Thyroid gland (tissue), 4 donors: ENCODE measurements around the gene CDC42BPA. TPM values are rescaled to one million over a fixed set of nuclear protein-coding genes. Genes with fewer than 3 reads are reported as not detected.
"Not testable (repeated sequence)": the region's sequence is repeated elsewhere in the genome, so short reads cannot be mapped to it uniquely, and the experiment has no call there.

ENCODE experiments used
- DNase-seq, 2 donors: peaks; one replicate each; pipeline ENCODE4 v3.0.0-alpha.2; 2019
- H3K27ac ChIP-seq, 3 donors: fragments of 200-600 bp; sonication (generic); 1 replicate in 2 of 3; 2 replicates in 1 of 3; pipeline ENCODE4 v1.5.1; 2016 to 2019; ENCODE audit warnings: mild to moderate bottlenecking in 1 of 3, moderate library complexity in 1 of 3
- H3K27me3 ChIP-seq: fragments of 200-600 bp; sonication (generic); one replicate; pipeline ENCODE4 v1.5.1; 2019
- H3K36me3 ChIP-seq, 2 donors: fragments of 200-600 bp; sonication (generic); one replicate each; pipeline ENCODE4 v1.5.1; 2016 to 2019
- H3K4me1 ChIP-seq, 2 donors: fragments of 200-600 bp; sonication (generic); one replicate each; pipeline ENCODE4 v1.5.1; 2017 to 2019
- H3K4me3 ChIP-seq, 3 donors: fragments of 200-600 bp; sonication (generic); replicated peaks in 1 of 3; 1 replicate in 2 of 3; 2 replicates in 1 of 3; pipeline ENCODE4 v1.5.1; 2016; ENCODE audit warnings: mild to moderate bottlenecking in 1 of 3
- H3K9me3 ChIP-seq: fragments of 200-600 bp; sonication (generic); one replicate; pipeline ENCODE4 v1.5.1; 2017
- POLR2A ChIP-seq, 2 donors: fragments of 450-650 bp; IDR thresholded peaks; one replicate each; pipeline ENCODE4 v1.6.1; 2017; ENCODE audit warnings: antibody characterized with exemption in 2 of 2, mild to moderate bottlenecking in 2 of 2, moderate library complexity in 1 of 2
- WGBS, 2 donors: methylation state at CpG; one replicate each; pipeline ENCODE4 v1.1.5; 2017; 5-methylcytosine and 5-hydroxymethylcytosine counted together
- intact Hi-C: fragments of 100-400 bp; cut with DNase I; formaldehyde crosslinking; loops from one replicate; pipeline ENCODE4 v1.15.1; 2023
- total RNA-seq, 4 donors: library from RNA; depleted of rRNA; stranded (reverse); fragments of >200 nt; gene quantifications; one replicate each; pipeline ENCODE4 v1.2.3, GENCODE V29; 2016
- TF ChIP-seq, protein P1 (sequence below), 6 experiments: fragments of 200-600 bp in 3 of 6; fragments of 450-650 bp in 3 of 6; sonication (generic) in 3 of 6; IDR thresholded peaks; one replicate each; pipeline ENCODE4 v1.5.1; 2016 to 2019; ENCODE audit warnings: antibody characterized with exemption in 6 of 6, mild to moderate bottlenecking in 2 of 6, inconsistent platforms in 1 of 6, moderate library complexity in 1 of 6

The CDC42BPA gene
- total RNA-seq, 4 donors from 2014 or later = 25.0 to 50.0 (median 30.5) TPM

DNA sequence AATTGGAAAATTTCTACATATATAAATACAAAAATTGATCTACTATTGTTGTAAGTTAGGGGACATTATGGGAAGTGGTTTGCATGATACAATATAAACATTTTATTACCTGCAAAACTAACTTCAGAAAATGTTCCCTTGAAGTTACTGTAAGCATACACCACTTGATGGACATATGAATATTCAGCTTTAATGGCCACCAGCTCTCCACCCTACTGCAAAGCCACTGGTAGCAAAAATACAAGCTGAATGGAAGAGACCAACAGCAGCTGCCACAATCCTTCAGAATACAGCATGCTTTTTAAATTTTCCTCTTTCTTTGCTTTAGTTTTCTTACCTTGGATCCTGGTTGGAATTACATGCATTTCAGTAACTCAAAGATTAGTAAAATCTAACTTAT is 308.4 kb downstream of the CDC42BPA start:
- TF ChIP-seq, protein P1, sequence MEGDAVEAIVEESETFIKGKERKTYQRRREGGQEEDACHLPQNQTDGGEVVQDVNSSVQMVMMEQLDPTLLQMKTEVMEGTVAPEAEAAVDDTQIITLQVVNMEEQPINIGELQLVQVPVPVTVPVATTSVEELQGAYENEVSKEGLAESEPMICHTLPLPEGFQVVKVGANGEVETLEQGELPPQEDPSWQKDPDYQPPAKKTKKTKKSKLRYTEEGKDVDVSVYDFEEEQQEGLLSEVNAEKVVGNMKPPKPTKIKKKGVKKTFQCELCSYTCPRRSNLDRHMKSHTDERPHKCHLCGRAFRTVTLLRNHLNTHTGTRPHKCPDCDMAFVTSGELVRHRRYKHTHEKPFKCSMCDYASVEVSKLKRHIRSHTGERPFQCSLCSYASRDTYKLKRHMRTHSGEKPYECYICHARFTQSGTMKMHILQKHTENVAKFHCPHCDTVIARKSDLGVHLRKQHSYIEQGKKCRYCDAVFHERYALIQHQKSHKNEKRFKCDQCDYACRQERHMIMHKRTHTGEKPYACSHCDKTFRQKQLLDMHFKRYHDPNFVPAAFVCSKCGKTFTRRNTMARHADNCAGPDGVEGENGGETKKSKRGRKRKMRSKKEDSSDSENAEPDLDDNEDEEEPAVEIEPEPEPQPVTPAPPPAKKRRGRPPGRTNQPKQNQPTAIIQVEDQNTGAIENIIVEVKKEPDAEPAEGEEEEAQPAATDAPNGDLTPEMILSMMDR (IDR thresholded peaks at IDR 0.05) = no peak
- TF ChIP-seq POLR2A (IDR thresholded peaks at IDR 0.05) = no peak
- intact Hi-C loops = no loop called here

DNA sequence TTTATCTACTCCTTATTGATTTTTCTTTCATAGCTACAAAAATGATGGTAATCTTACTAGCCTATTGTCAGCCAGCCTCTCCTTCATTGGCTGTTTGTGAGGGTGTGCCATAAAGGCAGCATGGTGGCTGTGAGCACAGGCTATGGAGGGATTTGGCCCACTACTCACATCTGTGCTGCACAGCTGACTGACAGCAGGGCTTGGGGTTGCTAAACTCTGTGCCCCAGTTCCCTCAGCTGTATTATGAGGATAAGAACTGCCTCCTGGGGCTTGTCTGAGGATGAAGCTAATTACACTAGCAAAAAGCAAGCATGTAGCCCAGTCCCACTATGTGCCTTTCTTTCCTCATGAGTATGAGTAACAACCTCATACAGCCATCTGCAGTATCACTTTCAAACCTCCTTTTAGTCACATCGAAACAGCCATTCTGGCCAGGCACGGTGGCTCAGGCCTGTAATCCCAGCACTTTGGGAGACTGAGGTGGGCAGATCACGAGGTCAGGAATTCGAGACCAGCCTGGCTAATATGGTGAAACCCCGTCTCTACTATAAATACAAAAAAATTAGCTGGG is 312.0 kb downstream of the CDC42BPA start:
- intact Hi-C loops = no loop called here
- DNase-seq = no peak
- no peaks in the 10 kb centered on the region for H3K9me3 ChIP-seq
- H3K4me3 ChIP-seq = no peak overlapping the region
- WGBS, 2 donors = 99 to 100% methylated on average over 4 to 5 of the region's 5 CpGs
- H3K36me3 ChIP-seq = peaks cover 0 to 5% of the 10 kb centered on the region in 2 donors
- H3K27me3 ChIP-seq = no peaks in the 10 kb centered on the region
- TF ChIP-seq, protein P1 (IDR thresholded peaks at IDR 0.05) = no peak
- TF ChIP-seq POLR2A (IDR thresholded peaks at IDR 0.05) = no peak
- H3K4me1 ChIP-seq = no peaks in the 10 kb centered on the region
- H3K27ac ChIP-seq = no peak overlapping the region

More for the DNA sequence above, 308.4 kb downstream of the CDC42BPA start:
- Histone ChIP-seq H3K4me1 (no peaks in the 10 kb centered on the region), H3K9me3 (no peaks in the 10 kb centered on the region), H3K4me3 (no peak overlapping the region), H3K36me3 (no peaks in the 10 kb centered on the region), H3K27ac (no peak overlapping the region), H3K27me3 (no peaks in the 10 kb centered on the region)
- no peak for DNase-seq

DNA sequence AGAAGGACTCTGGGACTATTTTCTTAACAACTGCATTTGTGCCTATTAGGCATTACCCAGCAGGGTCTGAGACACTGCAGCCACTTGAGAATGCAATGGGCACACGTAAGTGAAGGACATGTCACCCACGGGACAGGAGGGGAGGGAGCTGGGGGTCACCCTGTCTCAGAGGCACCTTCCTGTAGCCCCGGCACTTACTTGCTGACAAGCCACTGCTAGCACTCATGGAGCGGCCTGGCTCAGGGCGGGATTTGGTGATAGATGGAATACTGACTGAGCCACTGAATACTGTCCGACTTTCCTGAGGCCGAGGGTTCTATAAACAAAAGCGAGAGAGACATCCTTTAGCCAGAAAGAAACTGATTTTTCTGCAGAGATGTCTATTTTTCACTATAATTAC is 313.5 kb downstream of the CDC42BPA start:
- no peaks in the 10 kb centered on the region for H3K27me3 ChIP-seq
- H3K27ac ChIP-seq = no peak overlapping the region
- DNase-seq = no peak
- WGBS, 2 donors = 87% methylated on average over 8 of the region's 8 CpGs
- H3K4me3 ChIP-seq = no peak overlapping the region
- peaks cover 0 to 5% of the 10 kb centered on the region in 2 donors for H3K36me3 ChIP-seq
- TF ChIP-seq POLR2A (IDR thresholded peaks at IDR 0.05) = no peak
- TF ChIP-seq, protein P1 (IDR thresholded peaks at IDR 0.05) = no peak
- H3K9me3 ChIP-seq = no peaks in the 10 kb centered on the region
- intact Hi-C loops = no loop called here
- H3K4me1 ChIP-seq = no peaks in the 10 kb centered on the region

DNA sequence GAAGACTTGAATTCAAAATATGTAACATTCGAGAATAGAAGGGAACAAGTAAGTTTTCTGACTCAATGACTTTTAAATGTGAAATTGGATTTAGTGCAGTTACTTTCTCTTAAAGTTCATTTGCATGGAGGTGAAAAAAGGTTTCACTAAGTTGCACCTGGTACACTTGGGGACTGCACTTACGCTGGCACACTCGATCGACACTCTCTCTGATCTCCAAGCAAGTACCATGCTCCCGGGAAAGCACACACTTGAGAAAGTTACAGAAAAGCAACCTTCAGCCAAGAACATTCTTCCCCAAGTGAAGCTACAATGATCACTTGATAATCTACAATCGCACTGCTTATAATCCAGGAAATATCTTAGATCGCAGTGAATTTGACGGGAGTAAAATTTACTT is 315.1 kb downstream of the CDC42BPA start:
- peak; percentile 45 to 53 for DNase-seq
- Histone ChIP-seq H3K27me3 (no peaks in the 10 kb centered on the region), H3K4me1 (no peaks in the 10 kb centered on the region), H3K4me3 (no peak overlapping the region), H3K9me3 (no peaks in the 10 kb centered on the region), H3K27ac (no peak overlapping the region), H3K36me3 (peaks cover 0 to 5% of the 10 kb centered on the region in 2 donors)
- no peak for TF ChIP-seq POLR2A (IDR thresholded peaks at IDR 0.05)
- TF ChIP-seq, protein P1 (IDR thresholded peaks at IDR 0.05) = no peak
- WGBS, 2 donors = 53 to 69% methylated on average over 8 of the region's 8 CpGs
- intact Hi-C loops = no loop called here

DNA sequence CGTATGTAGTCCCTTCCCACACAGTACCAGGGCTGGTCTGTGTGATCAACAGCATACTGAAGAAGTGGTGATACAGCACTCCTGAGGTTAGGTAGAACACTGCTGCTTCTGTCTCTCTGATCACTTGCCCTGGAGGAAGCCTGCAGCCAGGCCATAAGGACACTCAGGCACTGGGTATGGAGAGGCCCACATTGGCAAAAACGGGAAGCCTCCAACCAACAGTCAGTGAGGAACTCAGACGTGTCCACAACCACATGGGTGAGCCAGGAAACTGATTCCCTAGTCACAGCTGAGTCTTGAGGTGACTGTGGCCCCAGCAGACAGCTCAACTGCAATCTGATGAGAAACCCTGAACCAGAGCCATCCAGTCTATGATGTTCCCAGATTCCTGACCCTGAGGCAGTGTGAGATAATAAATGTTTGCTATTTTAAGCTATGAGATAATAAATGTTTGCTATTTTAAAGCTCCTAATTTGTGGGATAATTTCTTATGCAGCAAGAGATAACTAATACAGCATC is 315.7 kb downstream of the CDC42BPA start:
- Histone ChIP-seq H3K36me3 (peaks cover 0 to 5% of the 10 kb centered on the region in 2 donors), H3K27me3 (no peaks in the 10 kb centered on the region), H3K9me3 (no peaks in the 10 kb centered on the region), H3K27ac (no peak overlapping the region), H3K4me1 (no peaks in the 10 kb centered on the region), H3K4me3 (no peak overlapping the region)
- intact Hi-C loops = no loop called here
- 42 to 73% methylated on average over 3 of the region's 3 CpGs for WGBS, 2 donors
- TF ChIP-seq POLR2A (IDR thresholded peaks at IDR 0.05) = no peak
- TF ChIP-seq, protein P1 (IDR thresholded peaks at IDR 0.05) = no peak
- DNase-seq = no peak

DNA sequence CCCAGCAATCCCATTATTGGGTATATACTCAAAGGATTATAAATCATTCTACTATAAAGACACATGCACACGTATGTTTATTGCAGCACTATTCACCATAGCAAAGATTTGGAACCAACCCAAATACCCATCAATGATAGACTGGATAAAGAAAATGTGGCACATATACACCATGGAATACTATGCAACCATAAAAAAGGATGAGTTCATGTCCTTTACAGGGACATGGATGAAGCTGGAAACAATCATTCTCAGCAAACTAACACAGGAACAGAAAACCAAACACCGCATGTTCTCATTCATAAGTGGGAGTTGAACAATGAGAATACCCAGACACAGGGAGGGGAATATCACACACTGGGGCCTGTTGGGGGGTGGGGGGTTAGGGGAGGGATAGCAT is 318.7 kb downstream of the CDC42BPA start:
- H3K9me3 ChIP-seq, H3K27ac ChIP-seq, H3K36me3 ChIP-seq, H3K4me1 ChIP-seq, intact Hi-C loops, H3K27me3 ChIP-seq, H3K4me3 ChIP-seq, DNase-seq: not testable (repeated sequence)
- WGBS, 2 donors = 97 to 100% methylated on average over 2 of the region's 2 CpGs
